SK-N-SH (cell line): ENCODE measurements around the gene FLT4. TPM values are rescaled to one million over a fixed set of nuclear protein-coding genes. Genes with fewer than 3 reads are reported as not detected.
"Not testable (repeated sequence)": the region's sequence is repeated elsewhere in the genome, so short reads cannot be mapped to it uniquely, and the experiment has no call there.

Source experiments
- CTCF ChIA-PET: fragments of 300-600, 350-600 bp; formaldehyde crosslinking; extraction: SDS; loops from one replicate; lab custom pipeline; 2021; lab: Yijun Ruan, JAX
- POLR2A ChIA-PET: fragments of 350-600 bp; sonication (Branson Sonifier 250); formaldehyde crosslinking; extraction: SDS; loops from one replicate; lab custom pipeline; 2020; ENCODE audit warnings: antibody characterized with exemption, inconsistent platforms; lab: Yijun Ruan, JAX
- DNase-seq: peaks from one replicate; pipeline ENCODE4 v3.0.0; 2012
- H2AFZ ChIP-seq: fragments of 200-600 bp; sonication (generic); 2 replicates; pipeline ENCODE4 v1.8.1; 2016; ENCODE audit warnings: antibody characterized with exemption, mild to moderate bottlenecking, low read depth
- H3F3A ChIP-seq: fragments of 200-600 bp; sonication (generic); replicated peaks from 2 replicates; pipeline ENCODE3; 2016; ENCODE audit warnings: antibody characterized with exemption, mild to moderate bottlenecking; ENCODE audit not compliant: insufficient read depth
- H3K27ac ChIP-seq, 2 experiments: fragments of 200-500 bp in 1 of 2; fragments of 200-600 bp in 1 of 2; sonication (Bioruptor generic) in 1 of 2; sonication (generic), shearing (Covaris generic) in 1 of 2; 2 replicates each; pipeline versions ENCODE4 v1.5.1 to v1.6.1; 2014 to 2016; ENCODE audit warnings: low read depth in 2 of 2, inconsistent platforms in 1 of 2, low read length in 1 of 2, mild to moderate bottlenecking in 1 of 2, mixed read lengths in 1 of 2
- H3K27me3 ChIP-seq: fragments of 200-600 bp; sonication (generic), shearing (Covaris generic); 2 replicates; pipeline ENCODE4 v1.6.1; 2016; ENCODE audit warnings: mixed run types; ENCODE audit not compliant: insufficient read depth
- H3K36me3 ChIP-seq, 2 experiments: fragments of 200-500 bp in 1 of 2; fragments of 200-600 bp in 1 of 2; sonication (Bioruptor generic) in 1 of 2; sonication (generic) in 1 of 2; replicated peaks in 1 of 2; 2 replicates each; pipeline versions ENCODE3 to v1.5.1; 2014 to 2016; ENCODE audit warnings: low read length in 1 of 2, mild to moderate bottlenecking in 1 of 2; ENCODE audit not compliant: insufficient read depth in 2 of 2, control insufficient read depth in 1 of 2
- H3K4me1 ChIP-seq, 2 experiments: fragments of 200-500 bp in 1 of 2; fragments of 200-600 bp in 1 of 2; sonication (Bioruptor generic) in 1 of 2; sonication (generic), shearing (Covaris generic) in 1 of 2; 2 replicates each; pipeline versions ENCODE4 v1.5.1 to v1.6.1; 2014 to 2016; ENCODE audit warnings: low read depth in 1 of 2, low read length in 1 of 2, mixed run types in 1 of 2; ENCODE audit not compliant: insufficient read depth in 2 of 2, control insufficient read depth in 1 of 2
- H3K4me2 ChIP-seq: fragments of 200-600 bp; sonication (generic), shearing (Covaris generic); 2 replicates; pipeline ENCODE4 v1.6.1; 2017; ENCODE audit warnings: mixed run types
- H3K4me3 ChIP-seq, 2 experiments: fragments of 200-500 bp in 1 of 2; fragments of 200-600 bp in 1 of 2; sonication (Bioruptor generic) in 1 of 2; sonication (generic), shearing (Covaris generic) in 1 of 2; 2 replicates each; pipeline versions ENCODE4 v1.5.1 to v1.8.1; 2014 to 2016; ENCODE audit warnings: low read depth in 2 of 2, inconsistent platforms in 1 of 2, low read length in 1 of 2, mild to moderate bottlenecking in 1 of 2, mixed read lengths in 1 of 2, moderate library complexity in 1 of 2
- H3K79me2 ChIP-seq: fragments of 200-600 bp; sonication (generic); 2 replicates; pipeline ENCODE4 v1.8.1; 2017; ENCODE audit warnings: mild to moderate bottlenecking; ENCODE audit not compliant: insufficient read depth
- H3K9ac ChIP-seq: fragments of 200-600 bp; sonication (generic); 2 replicates; pipeline ENCODE4 v1.6.1; 2017; ENCODE audit warnings: mixed run types
- H3K9me2 ChIP-seq: fragments of 200-600 bp; sonication (generic); 2 replicates; pipeline ENCODE4 v1.6.1; 2017; ENCODE audit warnings: mixed run types
- H3K9me3 ChIP-seq: fragments of 200-600 bp; sonication (generic); 2 replicates; pipeline ENCODE4 v1.6.1; 2017; ENCODE audit warnings: mixed run types, mild to moderate bottlenecking, moderate library complexity
- H4K20me1 ChIP-seq: fragments of 200-600 bp; sonication (generic); 2 replicates; pipeline ENCODE4 v1.6.1; 2017; ENCODE audit warnings: mild to moderate bottlenecking, mixed run types; ENCODE audit not compliant: insufficient read depth
- CHD2 ChIP-seq: fragments of 150-350 bp; IDR thresholded peaks from 2 replicates; pipeline ENCODE4 v1.6.1; 2018; ENCODE audit warnings: low read length; ENCODE audit not compliant: partially characterized antibody
- EP300 ChIP-seq, 2 experiments: IDR thresholded peaks; 2 replicates each; pipeline versions ENCODE4 v1.4.0 to v1.6.1; 2012; ENCODE audit warnings: borderline replicate concordance in 1 of 2, low read depth in 1 of 2, low read length in 1 of 2
- FOXM1 ChIP-seq: IDR thresholded peaks from 2 replicates; pipeline ENCODE4 v1.4.0; 2012; ENCODE audit warnings: low read depth, mild to moderate bottlenecking
- JUND ChIP-seq: IDR thresholded peaks from 2 replicates; pipeline ENCODE4 v1.4.0; 2012
- MEF2A ChIP-seq: IDR thresholded peaks from 2 replicates; pipeline ENCODE4 v1.4.0; 2012; ENCODE audit warnings: low read depth, borderline replicate concordance
- MXI1 ChIP-seq: IDR thresholded peaks from 2 replicates; pipeline ENCODE4 v1.6.1; 2012; ENCODE audit warnings: mild to moderate bottlenecking, low read depth, low read length, improper control_type of control experiment
- NFIC ChIP-seq: IDR thresholded peaks from 2 replicates; pipeline ENCODE4 v1.4.0; 2012; ENCODE audit warnings: borderline replicate concordance
- RCOR1 ChIP-seq: fragments of 150-350 bp; IDR thresholded peaks from 2 replicates; pipeline ENCODE4 v1.6.1; 2017; ENCODE audit warnings: antibody characterized with exemption, low read length
- RFX5 ChIP-seq: IDR thresholded peaks from 2 replicates; pipeline ENCODE4 v1.6.1; 2012; ENCODE audit warnings: mild to moderate bottlenecking, improper control_type of control experiment, low read length
- SIN3A ChIP-seq: IDR thresholded peaks from 2 replicates; pipeline ENCODE4 v1.6.1; 2012; ENCODE audit warnings: low read depth, mild to moderate bottlenecking, low read length, moderate library complexity, borderline replicate concordance
- SMC3 ChIP-seq: IDR thresholded peaks from 2 replicates; pipeline ENCODE4 v1.6.1; 2012; ENCODE audit warnings: low read depth, low read length, improper control_type of control experiment
- TAF1 ChIP-seq: IDR thresholded peaks from 2 replicates; pipeline ENCODE4 v1.6.1; 2012; ENCODE audit warnings: low read depth, mild to moderate bottlenecking, low read length, moderate library complexity, borderline replicate concordance
- YY1 ChIP-seq: IDR thresholded peaks from 2 replicates; pipeline ENCODE4 v1.4.0; 2012; ENCODE audit warnings: low read depth, mild to moderate bottlenecking
- WGBS: methylation state at CpG from one replicate; pipeline ENCODE4 v1.1.6; 2017; ENCODE audit warnings: low lambda C conversion rate; 5-methylcytosine and 5-hydroxymethylcytosine counted together
- polyA plus RNA-seq, 3 experiments: library from polyadenylated mRNA; depleted of rRNA; stranded (reverse); fragments of >200 nt; gene quantifications; 2 replicates each; pipeline ENCODE4 v1.2.3, GENCODE V29; 2012
- TF ChIP-seq, protein P1 (sequence below): fragments of 150-350 bp; IDR thresholded peaks from 2 replicates; pipeline ENCODE4 v1.6.1; 2016; ENCODE audit warnings: mild to moderate bottlenecking, low read depth, low read length
- TF ChIP-seq, protein P2 (sequence below): IDR thresholded peaks from 2 replicates; pipeline ENCODE4 v1.4.0; 2012; ENCODE audit warnings: low read depth, borderline replicate concordance

The FLT4 gene
- polyA plus RNA-seq, 1 of the 3 experiments (the other 2 are of a cell fraction) = 0.05 TPM

DNA sequence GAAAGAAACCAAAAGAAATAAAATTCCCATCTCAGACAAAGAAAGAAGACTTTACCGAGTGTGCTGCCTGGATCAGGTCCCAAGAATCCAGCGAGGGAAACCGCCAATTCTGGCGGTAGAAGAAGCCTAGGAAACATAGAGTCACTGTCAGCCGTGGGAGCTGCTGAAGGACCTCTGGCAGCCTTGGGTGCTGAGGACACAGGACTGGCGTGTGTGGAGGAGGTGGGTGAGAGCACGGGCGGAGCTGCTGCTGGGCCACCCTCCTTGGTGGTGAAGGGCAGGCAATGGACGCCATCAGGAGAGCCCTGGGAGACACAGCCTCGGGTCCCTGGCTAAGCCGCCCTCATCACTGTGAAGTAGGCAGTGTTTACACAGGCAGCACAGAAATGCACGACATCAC, 37.4 kb upstream of the FLT4 start:
- 12% methylated on average over 5 of the region's 12 CpGs for WGBS
- H4K20me1 ChIP-seq, H3K4me2 ChIP-seq, H3K9me3 ChIP-seq, H3K4me1 ChIP-seq, H3K36me3 ChIP-seq, H3K27ac ChIP-seq, H3K9ac ChIP-seq, POLR2A ChIA-PET, H2AFZ ChIP-seq, H3K9me2 ChIP-seq, H3F3A ChIP-seq, DNase-seq, H3K79me2 ChIP-seq, H3K4me3 ChIP-seq: not testable (repeated sequence)
- peaks cover 62% of the 10 kb centered on the region; the same call in 1 of the 2 replicates for H3K27me3 ChIP-seq
- CTCF ChIA-PET = interaction anchor here (1.1 kb wide), 1 partner anchor 17 kb away, joined by 3 read pairs; no protein-coding TSS in a partner anchor

- ChIA-PET POLR2A (no interaction called here), CTCF (no interaction called here)
- H3K27me3 ChIP-seq = peaks cover 58% of the 10 kb centered on the region; the same call in 1 of the 2 replicates
- no peaks in the 10 kb centered on the region for H3K79me2 ChIP-seq
- no peaks in the 10 kb centered on the region for H3K36me3 ChIP-seq
- no peak overlapping the region for H3K9ac ChIP-seq
- no peaks in the 10 kb centered on the region for H3K4me1 ChIP-seq
- no peak overlapping the region for H3K4me3 ChIP-seq
- no peaks in the 10 kb centered on the region for H3K9me2 ChIP-seq
- H3K4me2 ChIP-seq = no peak overlapping the region
- no peak overlapping the region for H3K27ac ChIP-seq
- no peaks in the 10 kb centered on the region for H3K9me3 ChIP-seq
- no peak for DNase-seq
- H4K20me1 ChIP-seq = no peaks in the 10 kb centered on the region
- TF ChIP-seq NFIC (no peak), RCOR1 (no peak)
- no peaks in the 10 kb centered on the region for H3F3A ChIP-seq
- WGBS = 45% methylated on average over 13 of the region's 15 CpGs
- no peak overlapping the region for H2AFZ ChIP-seq
Measured at GRCh38 chr5:180684623-180685161, 35.3 kb upstream of the FLT4 start.

GRCh38 chr5:180683220-180683922, 34.0 kb upstream of the FLT4 start:
- H3K9ac ChIP-seq = no peak overlapping the region
- H3K4me1 ChIP-seq = no peaks in the 10 kb centered on the region
- no peak for DNase-seq
- no peak overlapping the region for H3K27ac ChIP-seq
- H3K4me3 ChIP-seq = no peak overlapping the region
- H4K20me1 ChIP-seq = no peaks in the 10 kb centered on the region
- WGBS = 18% methylated on average over 6 of the region's 6 CpGs
- no peak for TF ChIP-seq EP300 (IDR thresholded peaks at IDR 0.05; ENCODE audit: borderline replicate concordance in 1 of 2, low read depth in 1 of 2, low read length in 1 of 2)
- TF ChIP-seq MXI1 = no peak
- TF ChIP-seq, protein P1, sequence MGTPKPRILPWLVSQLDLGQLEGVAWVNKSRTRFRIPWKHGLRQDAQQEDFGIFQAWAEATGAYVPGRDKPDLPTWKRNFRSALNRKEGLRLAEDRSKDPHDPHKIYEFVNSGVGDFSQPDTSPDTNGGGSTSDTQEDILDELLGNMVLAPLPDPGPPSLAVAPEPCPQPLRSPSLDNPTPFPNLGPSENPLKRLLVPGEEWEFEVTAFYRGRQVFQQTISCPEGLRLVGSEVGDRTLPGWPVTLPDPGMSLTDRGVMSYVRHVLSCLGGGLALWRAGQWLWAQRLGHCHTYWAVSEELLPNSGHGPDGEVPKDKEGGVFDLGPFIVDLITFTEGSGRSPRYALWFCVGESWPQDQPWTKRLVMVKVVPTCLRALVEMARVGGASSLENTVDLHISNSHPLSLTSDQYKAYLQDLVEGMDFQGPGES = no peak
- TF ChIP-seq SIN3A = no peak
- no peak for TF ChIP-seq NFIC
- no peak for TF ChIP-seq JUND
- no peak for TF ChIP-seq SMC3
- TF ChIP-seq RFX5 = no peak
- TF ChIP-seq TAF1 = no peak
- no peak for TF ChIP-seq FOXM1
- TF ChIP-seq CHD2 = no peak
- no peak for TF ChIP-seq YY1
- TF ChIP-seq, protein P2, sequence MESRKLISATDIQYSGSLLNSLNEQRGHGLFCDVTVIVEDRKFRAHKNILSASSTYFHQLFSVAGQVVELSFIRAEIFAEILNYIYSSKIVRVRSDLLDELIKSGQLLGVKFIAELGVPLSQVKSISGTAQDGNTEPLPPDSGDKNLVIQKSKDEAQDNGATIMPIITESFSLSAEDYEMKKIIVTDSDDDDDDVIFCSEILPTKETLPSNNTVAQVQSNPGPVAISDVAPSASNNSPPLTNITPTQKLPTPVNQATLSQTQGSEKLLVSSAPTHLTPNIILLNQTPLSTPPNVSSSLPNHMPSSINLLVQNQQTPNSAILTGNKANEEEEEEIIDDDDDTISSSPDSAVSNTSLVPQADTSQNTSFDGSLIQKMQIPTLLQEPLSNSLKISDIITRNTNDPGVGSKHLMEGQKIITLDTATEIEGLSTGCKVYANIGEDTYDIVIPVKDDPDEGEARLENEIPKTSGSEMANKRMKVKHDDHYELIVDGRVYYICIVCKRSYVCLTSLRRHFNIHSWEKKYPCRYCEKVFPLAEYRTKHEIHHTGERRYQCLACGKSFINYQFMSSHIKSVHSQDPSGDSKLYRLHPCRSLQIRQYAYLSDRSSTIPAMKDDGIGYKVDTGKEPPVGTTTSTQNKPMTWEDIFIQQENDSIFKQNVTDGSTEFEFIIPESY = no peak
- no peak for TF ChIP-seq MEF2A
- H3K36me3 ChIP-seq = no peaks in the 10 kb centered on the region
- no peak overlapping the region for H3K4me2 ChIP-seq
- no peaks in the 10 kb centered on the region for H3K9me3 ChIP-seq
- CTCF ChIA-PET = no interaction called here
- no peaks in the 10 kb centered on the region for H3K79me2 ChIP-seq
- H3K9me2 ChIP-seq = no peaks in the 10 kb centered on the region
- H2AFZ ChIP-seq = no peak overlapping the region
- POLR2A ChIA-PET = no interaction called here
- H3K27me3 ChIP-seq = peaks cover 44% of the 10 kb centered on the region; the same call in 1 of the 2 replicates
- H3F3A ChIP-seq = no peaks in the 10 kb centered on the region
